NCI-H446 (cell line): ENCODE measurements around the gene GPT2.

Experiments
- DNase-seq, 2 experiments: peaks; one replicate each; lab custom pipeline; 2025; lab: John Stamatoyannopoulos, UW

Gene GPT2, protein sequence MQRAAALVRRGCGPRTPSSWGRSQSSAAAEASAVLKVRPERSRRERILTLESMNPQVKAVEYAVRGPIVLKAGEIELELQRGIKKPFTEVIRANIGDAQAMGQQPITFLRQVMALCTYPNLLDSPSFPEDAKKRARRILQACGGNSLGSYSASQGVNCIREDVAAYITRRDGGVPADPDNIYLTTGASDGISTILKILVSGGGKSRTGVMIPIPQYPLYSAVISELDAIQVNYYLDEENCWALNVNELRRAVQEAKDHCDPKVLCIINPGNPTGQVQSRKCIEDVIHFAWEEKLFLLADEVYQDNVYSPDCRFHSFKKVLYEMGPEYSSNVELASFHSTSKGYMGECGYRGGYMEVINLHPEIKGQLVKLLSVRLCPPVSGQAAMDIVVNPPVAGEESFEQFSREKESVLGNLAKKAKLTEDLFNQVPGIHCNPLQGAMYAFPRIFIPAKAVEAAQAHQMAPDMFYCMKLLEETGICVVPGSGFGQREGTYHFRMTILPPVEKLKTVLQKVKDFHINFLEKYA

GRCh38 chr16:46883690-46884512 lies at the start of gene GPT2:
GPT2 (plus strand) TSS chr16:46884362; CDS start chr16:46884716, 354 bp downstream.
- DNase-seq, result peak; percentile 29 to 90

DNA sequence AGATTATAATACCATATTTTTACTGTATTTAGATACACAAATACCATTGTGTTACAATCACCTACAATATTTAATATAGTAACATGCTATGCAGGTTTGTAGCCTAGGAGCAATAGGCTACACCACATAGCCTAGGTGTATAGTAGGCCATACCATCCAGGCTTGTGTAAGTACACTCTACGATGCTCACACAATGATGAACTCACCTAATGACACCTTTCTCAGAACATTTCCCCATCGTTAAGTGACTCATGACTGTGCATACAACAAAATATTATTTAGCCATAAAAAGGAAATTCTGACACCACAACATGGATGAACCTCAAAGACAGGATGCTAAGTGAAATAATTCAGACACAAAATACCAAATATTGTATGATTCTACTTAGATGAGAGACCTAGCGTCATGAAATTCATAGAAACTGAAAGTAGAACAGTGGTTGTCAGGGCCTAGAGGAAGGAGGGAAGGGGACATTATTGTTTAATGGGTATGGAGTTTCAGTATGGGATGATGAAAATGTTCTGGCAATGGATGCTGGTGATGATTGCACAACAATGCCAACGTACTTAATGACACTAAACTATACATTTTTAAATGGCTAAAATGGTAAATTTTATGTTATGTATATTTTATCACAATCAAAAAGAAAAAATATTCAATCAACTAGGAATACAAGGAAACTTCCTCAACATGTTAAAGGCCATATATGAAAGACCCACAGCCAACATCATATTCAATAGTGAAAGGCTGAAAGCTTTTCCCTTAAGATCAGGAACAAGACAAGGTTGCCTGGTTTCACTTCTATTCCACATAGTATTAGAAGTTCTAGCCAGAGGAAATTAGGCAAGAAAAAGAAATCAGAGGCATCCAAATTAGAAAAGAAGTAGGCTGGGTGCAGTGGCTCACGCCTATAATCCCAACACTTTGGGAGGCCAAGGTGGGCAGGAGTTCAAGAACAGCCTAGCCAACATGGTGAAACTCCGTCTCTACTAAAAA lies 47.3 kb upstream of the GPT2 start:
- no peak for DNase-seq

DNA sequence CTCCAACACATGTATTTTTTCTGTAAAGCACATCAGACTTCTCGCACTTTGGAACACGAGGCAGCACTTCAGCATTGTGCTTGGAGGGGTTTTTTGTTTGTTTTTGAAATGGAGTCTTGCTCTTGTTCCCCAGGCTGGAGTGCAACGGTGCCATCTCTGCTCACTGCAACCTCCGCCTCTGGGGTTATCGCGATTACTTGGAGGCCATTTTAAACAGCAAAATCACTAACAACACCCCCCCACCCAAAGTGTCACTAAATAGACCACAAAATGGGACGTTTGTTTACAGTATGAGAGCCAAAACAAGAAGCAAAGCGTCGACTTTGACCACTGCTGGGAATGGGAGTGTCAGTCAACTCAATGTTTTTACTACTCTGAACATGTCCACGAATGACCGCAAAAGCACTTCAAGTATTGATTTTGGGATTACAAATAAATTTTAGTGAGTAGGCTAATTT lies 44.1 kb upstream of the GPT2 start:
- no peak for DNase-seq

DNA sequence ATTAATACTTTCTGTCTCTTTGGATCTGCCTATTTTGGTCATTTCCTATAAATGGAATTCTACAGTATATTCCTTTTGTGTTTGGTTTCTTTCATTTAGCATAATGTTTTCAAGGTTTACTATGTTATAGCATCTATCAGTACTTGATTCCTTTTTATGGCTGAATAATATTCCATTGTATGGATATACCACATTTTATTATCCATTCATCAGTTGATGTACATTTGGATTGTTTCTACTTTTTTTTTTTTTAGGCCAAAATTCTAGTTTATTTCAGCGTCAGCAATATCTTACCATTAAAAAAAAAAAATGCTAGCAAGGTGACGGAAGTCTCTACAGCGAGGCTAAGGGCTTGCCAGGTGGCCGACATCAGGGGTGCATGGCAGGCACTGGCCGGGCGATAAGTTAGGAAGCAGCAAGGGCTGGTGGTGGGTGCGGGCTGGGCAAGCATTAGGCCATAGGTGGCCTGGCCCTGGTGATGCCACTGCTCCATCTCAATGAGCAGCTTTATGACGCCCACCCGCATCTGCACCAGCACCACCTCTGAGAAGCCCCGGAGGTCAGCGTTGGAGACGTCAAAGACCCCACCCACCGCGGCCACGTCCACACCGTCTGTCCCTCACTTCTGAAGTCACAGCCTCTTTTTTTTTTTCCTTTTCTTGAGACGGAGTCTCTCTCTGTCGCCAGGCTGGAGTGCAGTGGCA lies 41.8 kb upstream of the GPT2 start:
- no peak for DNase-seq

DNA sequence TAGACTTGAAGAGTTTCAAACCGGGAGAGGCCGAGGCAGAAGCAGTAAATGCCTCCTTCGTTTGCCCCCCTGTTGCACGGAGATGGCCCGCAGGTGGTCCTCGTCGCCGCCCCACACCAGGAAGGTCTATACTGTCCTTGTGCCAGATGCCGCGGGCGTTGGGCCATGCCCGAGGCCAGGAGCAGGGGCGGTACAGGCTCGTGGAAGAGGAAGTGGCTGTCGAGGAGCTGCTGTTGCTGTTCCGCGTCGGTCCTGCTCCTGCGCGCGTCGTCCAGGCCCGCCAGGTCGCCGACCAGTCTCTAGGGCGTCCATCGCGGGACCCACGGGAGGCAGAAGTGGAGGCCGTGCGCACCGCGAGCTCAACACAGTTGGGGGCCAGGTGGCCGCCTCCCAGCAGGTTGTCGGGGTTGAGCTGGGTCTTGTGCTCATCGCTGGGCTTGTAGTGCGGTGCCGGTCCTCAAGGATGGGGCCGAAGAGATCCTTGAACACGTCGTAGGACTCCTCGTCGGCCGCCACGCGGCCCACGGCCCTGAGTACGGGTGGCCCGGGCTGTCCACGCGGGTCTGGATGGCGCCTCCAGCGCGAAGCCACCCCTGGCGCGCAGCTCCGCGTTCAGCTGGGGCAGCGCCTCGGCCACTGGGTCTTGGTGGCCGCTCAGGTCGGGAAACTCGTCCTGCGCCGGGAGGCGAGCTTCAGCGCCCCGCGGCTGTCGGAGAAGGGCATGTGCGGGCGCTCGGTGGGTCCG lies 40.1 kb upstream of the GPT2 start:
- DNase-seq, result no peak

- DNase-seq, result no peak
Measured at GRCh38 chr16:46844771-46845170, 39.4 kb upstream of the GPT2 start.

DNA sequence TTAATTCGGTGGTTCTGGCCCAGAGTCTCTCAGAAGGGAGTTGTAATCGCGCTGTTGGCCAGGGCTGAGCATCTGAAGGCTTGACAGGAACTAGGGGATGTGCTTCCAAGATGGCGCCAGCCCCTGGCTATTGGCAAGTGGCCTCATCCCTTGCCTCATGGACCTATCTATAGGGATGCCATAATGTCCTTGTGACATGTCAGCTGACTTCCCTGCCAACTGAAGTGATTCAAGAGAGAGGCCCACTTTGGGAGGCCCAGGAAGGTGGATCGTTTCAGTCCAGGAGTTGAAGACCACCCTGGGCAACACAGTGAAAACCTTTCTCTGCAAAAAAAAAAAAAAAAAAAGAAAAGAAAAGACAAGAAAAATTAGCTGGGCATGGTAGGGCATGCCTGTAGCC lies 38.2 kb upstream of the GPT2 start:
- DNase-seq, result no peak

GRCh38 chr16:46848768-46849764 lies 35.1 kb upstream of the GPT2 start:
- no peak for DNase-seq

GRCh38 chr16:46850619-46851555 lies 33.3 kb upstream of the GPT2 start:
- DNase-seq, result no peak

DNA sequence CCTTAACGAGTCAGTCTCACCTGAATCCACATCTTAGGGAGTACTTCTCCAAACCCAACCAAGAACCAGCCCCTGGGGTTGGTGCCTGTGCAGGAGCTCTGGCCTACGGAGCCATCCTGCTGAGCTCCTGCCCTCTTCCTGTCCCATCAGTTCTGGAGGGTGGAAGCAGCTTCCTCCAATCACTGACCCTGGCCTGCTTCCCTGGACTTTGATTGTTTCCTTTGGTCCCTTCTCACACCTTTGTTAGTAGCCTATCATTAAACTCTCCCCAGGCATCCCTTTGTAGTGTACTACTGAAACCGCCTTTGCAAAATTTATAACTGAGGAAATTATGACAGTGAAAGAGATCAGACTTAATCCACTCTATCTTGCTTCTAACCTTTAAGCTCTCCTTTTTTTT lies 32.0 kb upstream of the GPT2 start:
- no peak for DNase-seq

- peak in 1 of 2 experiments; percentile 57 for DNase-seq
Measured at GRCh38 chr16:46853713-46854443, 30.3 kb upstream of the GPT2 start.

- DNase-seq, result no peak
Measured at GRCh38 chr16:46854846-46855245, 29.3 kb upstream of the GPT2 start.

DNA sequence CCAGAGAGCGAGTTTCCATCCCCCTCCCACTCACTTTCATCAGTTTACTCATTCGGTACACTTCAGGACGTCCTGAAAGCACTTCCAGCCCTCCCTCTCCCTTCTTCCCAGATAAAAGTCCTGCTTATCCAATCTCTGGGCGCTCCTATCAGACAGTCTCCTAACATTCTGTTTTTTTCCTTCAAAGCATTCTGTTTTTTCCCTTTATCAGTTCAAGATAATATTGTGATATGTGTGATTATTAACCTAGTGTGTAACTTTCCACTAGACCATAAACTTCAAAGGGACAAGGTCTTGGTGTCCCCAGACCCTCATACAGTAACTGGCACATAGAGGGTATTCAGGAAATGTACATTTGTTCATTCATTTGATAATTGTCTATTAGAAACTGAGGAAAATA lies 28.8 kb upstream of the GPT2 start:
- DNase-seq, result no peak

- DNase-seq, result peak in 1 of 2 experiments; percentile 22
Measured at GRCh38 chr16:46857368-46857945, 26.7 kb upstream of the GPT2 start.

DNA sequence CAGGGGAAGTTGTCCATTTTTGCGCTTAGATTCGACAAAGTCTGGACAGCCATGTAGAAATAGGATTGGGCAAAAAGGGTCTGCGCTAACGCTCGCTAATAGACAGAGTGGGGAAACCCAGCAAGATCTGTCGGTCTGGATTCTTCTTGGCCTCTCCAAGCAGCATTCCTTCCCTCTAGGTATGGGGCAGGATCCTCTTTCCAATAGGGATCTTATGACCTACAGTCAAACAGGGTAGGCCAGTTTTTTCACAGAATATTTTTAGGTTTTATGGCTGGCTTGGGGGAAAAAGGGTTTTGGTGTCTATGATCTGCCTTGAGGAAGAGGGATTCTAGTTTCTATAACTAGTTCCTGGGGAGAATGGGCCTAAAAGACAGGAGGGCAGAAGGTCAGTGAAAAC lies 26.0 kb upstream of the GPT2 start:
- DNase-seq, result no peak

GRCh38 chr16:46859719-46860152 lies 24.4 kb upstream of the GPT2 start:
- no peak for DNase-seq
